Gastrocnemius medialis (tissue), 4 donors: ENCODE measurements around the gene ING1.

ENCODE experiments used
- CTCF ChIP-seq, 5 experiments: fragments of 450-650 bp in 3 of 5; fragments of 200-600 bp in 2 of 5; sonication (generic) in 2 of 5; IDR thresholded peaks in 4 of 5; conservative IDR thresholded peaks in 1 of 5; 1 replicate in 4 of 5; 2 replicates in 1 of 5; pipeline ENCODE4 v1.5.1; 2016 to 2019; ENCODE audit warnings: antibody characterized with exemption in 5 of 5, mild to moderate bottlenecking in 3 of 5, moderate library complexity in 3 of 5
- POLR2A ChIP-seq, 2 donors: fragments of 450-650 bp; IDR thresholded peaks; one replicate each; pipeline ENCODE4 v1.6.1; 2017; ENCODE audit warnings: antibody characterized with exemption in 2 of 2, mild to moderate bottlenecking in 2 of 2, moderate library complexity in 2 of 2

- TF ChIP-seq POLR2A (IDR thresholded peaks at IDR 0.05) (no peak), CTCF (IDR thresholded peaks at IDR 0.05 in 4 of 5, conservative IDR thresholded peaks at IDR 0.05 in 1 of 5) (no peak)
Measured at GRCh38 chr13:110696776-110697175, 16.7 kb upstream of the ING1 start.
